GM19238 (cell line): ENCODE results near the gene LRRC32.

Experiments
- DNase-seq: peaks from one replicate; pipeline ENCODE4 v3.0.0; 2011; ENCODE audit warnings: low spot score; ENCODE audit not compliant: insufficient read length

The LRRC32 gene

GRCh38 chr11:76670485-76671236, at the start of gene LRRC32:
Gene LRRC32 (minus strand): TSS chr11:76670747. CDS start chr11:76665954, 4,793 bp downstream.
- no peak for DNase-seq

- no peak for DNase-seq
These were observed 49.1 kb upstream of the LRRC32 start for GRCh38 chr11:76719686-76720085.

- no peak for DNase-seq
These were observed 48.7 kb upstream of the LRRC32 start for GRCh38 chr11:76719281-76719680.

GRCh38 chr11:76717816-76718215, 47.3 kb upstream of the LRRC32 start:
- no peak for DNase-seq

GRCh38 chr11:76717369-76717768, 46.8 kb upstream of the LRRC32 start:
- no peak for DNase-seq

GRCh38 chr11:76716268-76716667, 45.7 kb upstream of the LRRC32 start:
- no peak for DNase-seq

DNA sequence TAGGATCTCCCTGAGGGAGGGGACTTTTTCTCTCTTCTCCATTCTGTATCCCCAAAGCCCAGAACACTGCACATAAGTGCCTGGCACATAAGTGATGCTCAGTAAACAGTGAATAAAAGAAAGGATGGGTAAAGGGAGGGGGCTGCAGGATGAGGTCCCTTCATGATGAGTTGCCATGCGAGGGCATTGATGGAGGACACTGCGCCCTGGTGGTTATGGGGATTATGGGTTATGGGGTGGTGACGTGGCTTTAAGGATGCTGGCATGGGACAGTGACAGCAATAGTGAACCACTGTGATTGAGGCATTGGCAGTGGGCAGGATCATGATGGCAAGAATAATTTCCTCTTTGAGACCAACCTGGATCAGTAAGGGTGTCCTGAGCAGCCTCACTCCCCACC, 43.9 kb upstream of the LRRC32 start:
- DNase-seq: no peak

DNA sequence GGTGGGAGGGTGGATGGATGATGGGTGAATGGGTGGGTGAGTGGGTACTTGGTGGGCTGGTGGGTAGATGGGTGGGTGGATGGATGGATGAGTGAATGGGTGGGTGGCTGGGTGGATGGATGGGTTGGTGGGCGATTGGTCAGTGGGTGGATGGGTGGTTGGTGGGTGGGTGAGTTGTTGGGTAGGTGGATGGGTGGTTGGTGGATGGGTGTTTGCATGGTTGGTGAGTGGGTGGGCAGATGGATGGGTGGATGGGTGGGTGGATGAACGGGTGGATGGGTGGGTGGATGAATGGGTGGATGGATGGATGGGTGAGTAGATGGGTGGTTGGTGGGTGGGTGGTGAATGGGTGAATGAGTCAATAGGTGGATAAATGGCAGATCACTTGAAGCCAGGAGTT, 43.0 kb upstream of the LRRC32 start:
- no peak for DNase-seq

GRCh38 chr11:76712125-76712524, 41.6 kb upstream of the LRRC32 start:
- DNase-seq: no peak

DNA sequence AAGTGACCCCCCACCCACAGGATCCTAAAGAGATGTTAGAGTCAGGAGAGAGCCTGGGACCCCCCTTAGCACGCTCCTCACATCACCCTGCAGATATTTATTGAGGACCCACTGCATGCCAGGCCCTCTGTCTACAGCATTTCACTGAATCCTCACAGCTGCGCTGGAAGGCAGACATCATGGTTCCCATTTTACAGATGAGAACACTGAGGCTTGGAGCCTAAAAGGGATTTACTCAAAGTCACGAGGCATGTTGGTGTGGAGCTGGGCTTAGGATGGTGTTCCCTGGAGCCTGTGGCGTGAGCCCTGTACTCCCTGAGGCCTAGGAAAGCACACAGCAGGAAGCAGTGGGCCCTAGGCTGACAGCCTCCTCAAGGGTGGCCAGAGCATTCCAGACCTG, 39.2 kb upstream of the LRRC32 start:
- no peak for DNase-seq

DNA sequence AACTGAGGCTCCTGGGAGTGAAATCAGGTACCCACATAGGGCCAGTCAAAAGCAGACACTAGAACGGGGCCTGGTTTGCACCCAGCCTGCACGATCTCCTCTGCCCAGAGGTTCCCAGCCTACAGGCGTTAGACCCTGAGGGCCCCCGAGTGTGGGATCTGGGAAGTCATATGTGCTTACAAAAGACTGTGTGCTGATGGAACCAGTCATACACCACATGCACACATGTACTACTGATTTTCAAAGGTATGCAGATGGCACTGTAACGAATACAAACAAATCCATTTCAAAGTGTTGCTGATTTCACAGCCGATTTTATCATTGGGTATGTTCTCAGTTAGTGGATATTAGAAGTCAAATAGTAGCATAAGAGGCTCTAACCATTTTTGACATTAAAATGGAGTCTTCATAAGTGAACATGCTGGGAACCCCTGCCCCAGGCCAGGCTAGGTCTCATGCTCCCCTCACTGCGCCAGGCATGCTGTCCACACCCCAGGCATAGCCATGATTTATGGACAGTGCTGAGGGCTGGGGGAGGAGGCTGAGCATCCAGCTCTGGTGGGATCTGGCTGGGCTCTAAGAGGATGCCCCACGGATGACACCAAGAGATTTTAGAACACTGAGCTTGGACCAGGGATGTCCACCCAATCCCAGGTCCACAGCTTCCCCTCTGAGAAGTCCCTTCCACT, 38.6 kb upstream of the LRRC32 start:
- no peak for DNase-seq

- no peak for DNase-seq
These were observed 36.8 kb upstream of the LRRC32 start for GRCh38 chr11:76707293-76707825.

- DNase-seq: no peak
These were observed 36.1 kb upstream of the LRRC32 start for GRCh38 chr11:76706667-76707066.

DNA sequence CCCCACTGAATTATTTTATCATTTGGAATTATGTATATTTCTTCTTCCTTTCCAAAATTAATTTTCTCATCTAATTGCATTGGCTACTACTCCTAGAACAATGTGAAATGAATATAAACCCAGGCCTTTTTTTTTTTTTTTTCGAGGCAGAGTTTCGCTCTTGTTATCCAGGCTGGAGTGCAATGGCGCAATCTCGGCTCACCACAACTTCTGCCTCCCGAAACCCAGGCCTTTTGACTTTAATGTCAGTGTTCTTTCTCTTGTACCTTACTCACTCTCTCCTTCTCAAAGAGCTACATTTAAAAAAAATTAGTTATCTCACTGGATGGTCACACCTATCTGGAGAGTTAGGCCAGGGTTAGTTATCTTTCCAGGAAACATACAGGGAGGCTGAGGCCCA, 35.3 kb upstream of the LRRC32 start:
- no peak for DNase-seq

- no peak for DNase-seq
These were observed 33.8 kb upstream of the LRRC32 start for GRCh38 chr11:76704171-76704948.

GRCh38 chr11:76703707-76704106, 33.2 kb upstream of the LRRC32 start:
- no peak for DNase-seq

DNA sequence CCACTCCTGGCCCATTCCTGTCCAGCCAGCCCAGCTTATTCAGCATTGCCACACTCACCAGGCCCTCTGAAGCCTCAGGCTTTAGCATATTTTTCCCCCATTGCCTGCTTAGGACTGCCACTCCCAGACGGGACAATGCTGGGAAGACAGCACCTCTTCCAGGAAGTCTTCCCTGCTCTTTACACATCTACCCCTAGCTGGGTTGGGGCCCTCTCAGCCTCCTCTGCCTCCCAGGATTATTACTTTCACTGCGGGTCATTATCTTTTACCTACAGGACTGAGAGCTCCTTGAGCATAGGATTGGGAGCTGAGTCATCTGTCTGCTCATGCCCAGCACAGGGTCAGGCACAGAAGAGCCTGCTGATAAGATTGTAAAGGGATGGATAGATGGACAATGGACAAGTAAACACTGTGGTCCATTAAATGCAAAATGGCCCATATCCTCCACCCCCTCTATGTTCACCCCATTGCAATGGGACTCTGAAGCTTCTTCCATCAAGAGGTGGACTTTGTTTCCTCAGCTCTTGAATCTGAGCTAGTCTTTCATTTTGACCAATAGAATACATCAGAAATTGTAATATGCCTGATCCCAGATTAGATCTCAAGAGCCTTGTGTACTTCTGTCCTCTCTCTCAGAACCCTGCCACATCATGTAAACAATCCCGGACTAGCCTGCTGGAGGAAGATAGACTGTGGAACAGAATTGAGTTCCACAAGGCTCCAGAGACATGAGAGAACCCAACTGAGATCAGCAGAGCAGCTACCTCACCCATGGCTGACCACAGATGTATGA, 32.0 kb upstream of the LRRC32 start:
- no peak for DNase-seq

DNA sequence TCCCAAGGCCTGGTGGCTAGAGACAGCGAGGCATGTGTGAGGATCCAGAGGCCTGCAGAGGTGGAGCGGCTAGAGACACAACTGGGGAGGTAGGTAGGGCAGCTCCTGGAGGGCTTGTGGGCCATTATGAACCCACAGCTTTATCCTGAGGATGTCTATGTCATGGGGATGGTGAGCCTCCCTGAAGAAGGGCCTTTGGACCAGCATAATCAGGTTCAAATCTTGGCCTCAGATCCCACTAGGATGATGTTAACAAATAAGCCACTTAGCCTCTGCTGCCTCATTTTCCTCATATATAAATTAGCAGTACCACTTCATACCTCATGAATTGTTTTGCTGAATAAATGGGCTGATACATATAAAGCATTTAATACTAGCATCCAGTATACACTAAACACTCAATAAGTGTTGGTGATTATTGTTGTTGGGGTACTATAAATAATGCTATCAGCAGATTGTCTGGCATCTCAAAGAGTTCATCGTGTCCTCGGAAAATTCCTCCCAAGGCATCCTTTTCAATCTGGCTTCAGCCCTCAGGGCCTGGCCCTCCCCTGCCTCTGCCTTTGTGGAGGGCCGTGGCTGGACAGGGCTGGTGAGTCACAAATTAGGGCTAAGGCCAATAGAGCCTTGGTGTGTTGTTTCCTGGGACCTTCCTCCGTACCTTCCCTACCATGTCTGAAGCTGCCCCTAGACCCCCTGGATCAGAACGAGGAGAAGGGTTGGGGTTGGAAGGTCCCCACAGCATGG, 30.9 kb upstream of the LRRC32 start:
- DNase-seq: no peak

- no peak for DNase-seq
These were observed 29.9 kb upstream of the LRRC32 start for GRCh38 chr11:76700177-76701100.
